HepG2 (cell line): Measurements from ENCODE around the gene RAP1A. TPM values are rescaled to one million over a fixed set of nuclear protein-coding genes. Genes with fewer than 3 reads are reported as not detected.

ENCODE experiments used
- AGO1 ChIP-seq: fragments of 200-400 bp; formaldehyde crosslinking; IDR thresholded peaks from 2 replicates; pipeline ENCODE4 v1.6.1; 2017; ENCODE audit warnings: mild to moderate bottlenecking, low read depth, low read length, moderate library complexity; ENCODE audit not compliant: poor library complexity, severe bottlenecking
- CHCHD3 ChIP-seq: sonication (generic); formaldehyde crosslinking; IDR thresholded peaks from 2 replicates; pipeline ENCODE4 v1.8.0; 2022; ENCODE audit warnings: mild to moderate bottlenecking, missing genetic modification reagents, moderate library complexity
- GLI4 ChIP-seq: sonication (generic); formaldehyde crosslinking; IDR thresholded peaks from 2 replicates; pipeline ENCODE4 v1.5.1; 2020; ENCODE audit warnings: missing genetic modification reagents, mild to moderate bottlenecking, moderate library complexity, borderline replicate concordance
- JUN ChIP-seq: sonication (generic); formaldehyde crosslinking; IDR thresholded peaks from 2 replicates; pipeline ENCODE4 v1.4.0; 2020; ENCODE audit warnings: mild to moderate bottlenecking, missing genetic modification reagents
- MED1 ChIP-seq: sonication (generic); formaldehyde crosslinking; IDR thresholded peaks from 2 replicates; pipeline ENCODE4 v1.4.0; 2020; ENCODE audit warnings: missing genetic modification reagents
- MED8 ChIP-seq: sonication (generic); formaldehyde crosslinking; IDR thresholded peaks from 2 replicates; pipeline ENCODE4 v1.8.1; 2023; ENCODE audit warnings: mild to moderate bottlenecking, missing genetic modification reagents; ENCODE audit not compliant: insufficient replicate concordance
- NPAS2 ChIP-seq: sonication (generic); formaldehyde crosslinking; IDR thresholded peaks from 2 replicates; pipeline ENCODE4 v1.8.0; 2022; ENCODE audit warnings: mild to moderate bottlenecking, missing genetic modification reagents, borderline replicate concordance
- NRL ChIP-seq: sonication (generic); formaldehyde crosslinking; IDR thresholded peaks from 2 replicates; pipeline ENCODE4 v1.5.0; 2020; ENCODE audit warnings: missing genetic modification reagents, mild to moderate bottlenecking, moderate library complexity, borderline replicate concordance
- REL ChIP-seq: sonication (generic); formaldehyde crosslinking; conservative IDR thresholded peaks from 2 replicates; pipeline ENCODE4 v1.8.0; 2022; ENCODE audit warnings: mild to moderate bottlenecking, missing genetic modification reagents, moderate library complexity
- SP1 ChIP-seq, 2 experiments: fragments of 450-650 bp in 1 of 2; sonication (generic) in 1 of 2; formaldehyde crosslinking in 1 of 2; IDR thresholded peaks; 2 replicates each; pipeline versions ENCODE4 v1.4.0 to v1.6.1; 2016 to 2020; ENCODE audit warnings: missing genetic modification reagents in 1 of 2
- STAT5B ChIP-seq: sonication (generic); formaldehyde crosslinking; IDR thresholded peaks from 2 replicates; pipeline ENCODE4 v1.4.0; 2020; ENCODE audit warnings: missing genetic modification reagents
- TBL1XR1 ChIP-seq: fragments of 150-350 bp; IDR thresholded peaks from 2 replicates; pipeline ENCODE4 v1.6.1; 2014; ENCODE audit warnings: borderline replicate concordance, low read length; ENCODE audit not compliant: partially characterized antibody
- ZFP90 ChIP-seq: sonication (generic); formaldehyde crosslinking; IDR thresholded peaks from 2 replicates; pipeline ENCODE4 v1.8.0; 2022; ENCODE audit warnings: missing genetic modification reagents, mild to moderate bottlenecking, inconsistent platforms, borderline replicate concordance
- ZMAT5 ChIP-seq: sonication (generic); formaldehyde crosslinking; IDR thresholded peaks from 2 replicates; pipeline ENCODE4 v1.5.0; 2020; ENCODE audit warnings: mild to moderate bottlenecking, low read depth, missing genetic modification reagents, borderline replicate concordance
- ZNF136 ChIP-seq: sonication (generic); formaldehyde crosslinking; IDR thresholded peaks from 2 replicates; pipeline ENCODE4 v1.8.1; 2022; ENCODE audit warnings: low read depth, mild to moderate bottlenecking, moderate library complexity, missing genetic modification reagents
- ZNF530 ChIP-seq: sonication (generic); formaldehyde crosslinking; IDR thresholded peaks from 2 replicates; pipeline ENCODE4 v1.5.0; 2020; ENCODE audit warnings: low read depth, mild to moderate bottlenecking, missing genetic modification reagents
- ZNF550 ChIP-seq: sonication (generic); formaldehyde crosslinking; IDR thresholded peaks from 2 replicates; pipeline ENCODE4 v1.4.0; 2020; ENCODE audit warnings: mild to moderate bottlenecking, missing genetic modification reagents, borderline replicate concordance
- ZNF580 ChIP-seq: IDR thresholded peaks from 2 replicates; pipeline ENCODE4 v1.6.1; 2016; ENCODE audit warnings: low read depth, borderline replicate concordance
- ZNF605 ChIP-seq: sonication (generic); formaldehyde crosslinking; IDR thresholded peaks from 2 replicates; pipeline ENCODE4 v1.8.0; 2022; ENCODE audit warnings: mild to moderate bottlenecking, missing genetic modification reagents
- ZNF609 ChIP-seq: sonication (generic); formaldehyde crosslinking; IDR thresholded peaks from 2 replicates; pipeline ENCODE4 v1.4.0; 2020; ENCODE audit warnings: mild to moderate bottlenecking, missing genetic modification reagents, borderline replicate concordance
- ZNF703 ChIP-seq: sonication (generic); formaldehyde crosslinking; IDR thresholded peaks from 2 replicates; pipeline ENCODE4 v1.5.1; 2020; ENCODE audit warnings: missing genetic modification reagents, mild to moderate bottlenecking, moderate library complexity, borderline replicate concordance
- ZNF746 ChIP-seq: sonication (generic); formaldehyde crosslinking; IDR thresholded peaks from 2 replicates; pipeline ENCODE4 v1.8.0; 2022; ENCODE audit warnings: mild to moderate bottlenecking, missing genetic modification reagents
- ZNF841 ChIP-seq: sonication (generic); formaldehyde crosslinking; IDR thresholded peaks from 2 replicates; pipeline ENCODE4 v1.8.1; 2023; ENCODE audit warnings: missing genetic modification reagents, borderline replicate concordance
- polyA plus RNA-seq, 8 experiments: library from polyadenylated mRNA; depleted of rRNA in 3 of 8; stranded (reverse) in 7 of 8; unstranded in 1 of 8; fragments of >200 nt; fragmentation: Illumina TruSeq in 4 of 8; extraction: Trizol in 4 of 8; gene quantifications; 2 replicates each; pipeline versions ENCODE4 v1.2.1 to v1.2.3, GENCODE V29; 2011 to 2016; ENCODE audit warnings: low read depth in 4 of 8, missing spikeins in 1 of 8, mixed read lengths in 1 of 8; ENCODE audit not compliant: insufficient read depth in 1 of 8
- total RNA-seq, 5 experiments: library from RNA; depleted of rRNA; stranded (reverse); fragments of >200 nt; fragmentation: Illumina TruSeq; extraction: Trizol; gene quantifications; 2 replicates each; pipeline ENCODE4 v1.2.3, GENCODE V29; 2016; ENCODE audit warnings: low read depth in 1 of 5

The RAP1A gene
- total and polyA plus RNA-seq, 2 of the 13 experiments (the other 11 are each of a cell fraction or from before 2014, with no cell fraction given), result 19.0 to 20.7 TPM

- no peak for TF ChIP-seq ZNF609 (CRISPR knock-in tag)
- peak; percentile 41 for TF ChIP-seq ZNF746 (CRISPR knock-in tag)
- TF ChIP-seq NRL, result peak; percentile 86
- no peak for TF ChIP-seq NPAS2 (CRISPR knock-in tag)
- TF ChIP-seq REL, result peak; percentile 89; the same call in 1 of the 2 replicates
- no peak for TF ChIP-seq CHCHD3 (CRISPR knock-in tag)
- TF ChIP-seq ZNF550, result no peak
- no peak for TF ChIP-seq SP1 (IDR thresholded peaks at IDR 0.05)
- peak; percentile 47; the same call in 1 of the 2 replicates for TF ChIP-seq SP1 (CRISPR knock-in tag; IDR thresholded peaks at IDR 0.05)
- peak; percentile 90 for TF ChIP-seq ZNF605 (CRISPR knock-in tag)
- TF ChIP-seq ZNF703 (CRISPR knock-in tag), result peak; percentile 28; the same call in 1 of the 2 replicates
- TF ChIP-seq STAT5B (CRISPR knock-in tag), result no peak
- TF ChIP-seq ZNF841 (CRISPR knock-in tag), result 0 out of 2 replicates have a peak, but pooled peaks have one; percentile 13
- TF ChIP-seq ZFP90 (CRISPR knock-in tag), result peak; percentile 80; the same call in 1 of the 2 replicates
- TF ChIP-seq MED8, result peak; percentile 56
- TF ChIP-seq ZMAT5 (CRISPR knock-in tag), result no peak
- no peak for TF ChIP-seq ZNF530 (CRISPR knock-in tag)
- TF ChIP-seq GLI4 (CRISPR knock-in tag), result no peak
- peak; percentile 13 for TF ChIP-seq AGO1
- no peak for TF ChIP-seq ZNF136 (CRISPR knock-in tag)
- no peak for TF ChIP-seq TBL1XR1
- TF ChIP-seq JUN (CRISPR knock-in tag), result no peak; the same call in 1 of the 2 replicates
- TF ChIP-seq ZNF580 (CRISPR knock-in tag), result no peak; the same call in 1 of the 2 replicates
- TF ChIP-seq MED1 (CRISPR knock-in tag), result peak; percentile 55
These were observed 119.8 kb downstream of the RAP1A start, which contains the start of gene INKA2 (continued) for GRCh38 chr1:111739194-111739924.
